Mesodermal cell (in vitro differentiated cells): ENCODE results near the gene MKKS.

Experiments used
- H3K27ac ChIP-seq: 2 replicates; pipeline ENCODE4 v1.7.0; 2013; ENCODE audit warnings: mild to moderate bottlenecking, low read depth, low read length, moderate library complexity; ENCODE audit not compliant: severe bottlenecking
- H3K36me3 ChIP-seq: 2 replicates; pipeline ENCODE4 v1.7.1; 2013; ENCODE audit warnings: mild to moderate bottlenecking, low read length, moderate library complexity; ENCODE audit not compliant: control insufficient read depth, insufficient read depth
- H3K4me1 ChIP-seq: one replicate; pipeline ENCODE4 v1.7.1; 2013; ENCODE audit warnings: mild to moderate bottlenecking, low read length; ENCODE audit not compliant: insufficient read depth, control insufficient read depth, poor library complexity, severe bottlenecking
- H3K4me3 ChIP-seq: 2 replicates; pipeline ENCODE4 v1.7.0; 2013; ENCODE audit warnings: low read length, control low read depth, mild to moderate bottlenecking; ENCODE audit not compliant: insufficient read depth, poor library complexity, severe bottlenecking; ENCODE audit errors: extremely low read depth
- H3K9me3 ChIP-seq: 2 replicates; pipeline ENCODE4 v1.7.1; 2013; ENCODE audit warnings: mild to moderate bottlenecking, low read length, moderate library complexity; ENCODE audit not compliant: control insufficient read depth
- WGBS, 2 experiments: methylation state at CpG; one replicate each; pipeline ENCODE4 v1.1.5; 2013; ENCODE audit warnings: missing lambda C conversion rate in 2 of 2; ENCODE audit not compliant: insufficient coverage in 2 of 2; 5-methylcytosine and 5-hydroxymethylcytosine counted together

MKKS gene

GRCh38 chr20:10368702-10369041, 65.3 kb downstream of the MKKS start:
- Histone ChIP-seq H3K4me1 (no peaks in the 10 kb centered on the region), H3K9me3 (no peaks in the 10 kb centered on the region), H3K27ac (no peak overlapping the region), H3K36me3 (no peaks in the 10 kb centered on the region), H3K4me3 (no peak overlapping the region)
- 60 to 100% methylated on average over 1 to 2 of the region's 3 CpGs for WGBS, 2 experiments

- H3K4me1 ChIP-seq: no peaks in the 10 kb centered on the region
- no peaks in the 10 kb centered on the region for H3K9me3 ChIP-seq
- H3K27ac ChIP-seq: no peak overlapping the region
- H3K4me3 ChIP-seq: no peak overlapping the region
- 87 to 88% methylated on average over 7 to 8 of the region's 12 CpGs for WGBS, 2 experiments
- H3K36me3 ChIP-seq: no peaks in the 10 kb centered on the region
Measured at GRCh38 chr20:10367943-10368701, 65.9 kb downstream of the MKKS start.

- H3K4me3 ChIP-seq: no peak overlapping the region
- H3K9me3 ChIP-seq: no peaks in the 10 kb centered on the region
- H3K4me1 ChIP-seq: no peaks in the 10 kb centered on the region
- no peaks in the 10 kb centered on the region for H3K36me3 ChIP-seq
- no peak overlapping the region for H3K27ac ChIP-seq
Measured at GRCh38 chr20:10367693-10367942, 66.4 kb downstream of the MKKS start.

- 88 to 100% methylated on average over 1 to 3 of the region's 4 CpGs for WGBS, 2 experiments
- no peaks in the 10 kb centered on the region for H3K9me3 ChIP-seq
- no peak overlapping the region for H3K27ac ChIP-seq
- H3K4me3 ChIP-seq: no peak overlapping the region
- H3K36me3 ChIP-seq: no peaks in the 10 kb centered on the region
- H3K4me1 ChIP-seq: no peaks in the 10 kb centered on the region
Measured at GRCh38 chr20:10366898-10367692, 66.9 kb downstream of the MKKS start.

- H3K27ac ChIP-seq: no peak overlapping the region
- WGBS, 2 experiments: 86 to 91% methylated on average over 1 of the region's 1 CpG
- no peak overlapping the region for H3K4me3 ChIP-seq
- no peaks in the 10 kb centered on the region for H3K36me3 ChIP-seq
- H3K4me1 ChIP-seq: no peaks in the 10 kb centered on the region
- no peaks in the 10 kb centered on the region for H3K9me3 ChIP-seq
Measured at GRCh38 chr20:10362674-10363073, 71.3 kb downstream of the MKKS start.

- Histone ChIP-seq H3K4me1 (no peaks in the 10 kb centered on the region), H3K36me3 (no peaks in the 10 kb centered on the region), H3K9me3 (no peaks in the 10 kb centered on the region), H3K4me3 (no peak overlapping the region), H3K27ac (no peak overlapping the region)
- 100% methylated on average over 1 of the region's 1 CpG for WGBS, 2 experiments
Measured at GRCh38 chr20:10360878-10361277, 73.1 kb downstream of the MKKS start.

GRCh38 chr20:10359621-10360040, 74.4 kb downstream of the MKKS start:
- no peak overlapping the region for H3K4me3 ChIP-seq
- WGBS, 2 experiments: no CpG with 5 or more reads among the region's 2 CpGs
- no peaks in the 10 kb centered on the region for H3K9me3 ChIP-seq
- H3K27ac ChIP-seq: no peak overlapping the region
- no peaks in the 10 kb centered on the region for H3K36me3 ChIP-seq
- H3K4me1 ChIP-seq: no peaks in the 10 kb centered on the region

- Histone ChIP-seq H3K27ac (no peak overlapping the region), H3K9me3 (no peaks in the 10 kb centered on the region), H3K36me3 (no peaks in the 10 kb centered on the region), H3K4me3 (no peak overlapping the region), H3K4me1 (peaks cover 4% of the 10 kb centered on the region)
Measured at GRCh38 chr20:10357974-10358373, 76.0 kb downstream of the MKKS start.

- Histone ChIP-seq H3K36me3 (no peaks in the 10 kb centered on the region), H3K27ac (no peak overlapping the region), H3K4me1 (peaks cover 9% of the 10 kb centered on the region), H3K4me3 (no peak overlapping the region), H3K9me3 (no peaks in the 10 kb centered on the region)
- WGBS, 2 experiments: 80% methylated on average over 1 of the region's 8 CpGs; no CpG with 5 or more reads in 1 of the 2 experiments
Measured at GRCh38 chr20:10357061-10357708, 76.8 kb downstream of the MKKS start.

GRCh38 chr20:10356628-10357027, 77.4 kb downstream of the MKKS start:
- H3K4me1 ChIP-seq: peaks cover 10% of the 10 kb centered on the region
- no peak overlapping the region for H3K4me3 ChIP-seq
- WGBS, 2 experiments: 100% methylated on average over 1 of the region's 1 CpG; no CpG with 5 or more reads in 1 of the 2 experiments
- H3K9me3 ChIP-seq: no peaks in the 10 kb centered on the region
- no peaks in the 10 kb centered on the region for H3K36me3 ChIP-seq
- no peak overlapping the region for H3K27ac ChIP-seq
